Stimulated activated effector memory CD8-positive, alpha-beta T cell treated with anti-CD3 and anti-CD28 coated beads, Interleukin-12 subunit alpha, Interleukin-12 subunit beta, amount 100 ng/mL, for 72 hours (primary cell): ENCODE measurements around the gene ARHGEF3.
"Not testable (repeated sequence)": the region's sequence is repeated elsewhere in the genome, so short reads cannot be mapped to it uniquely, and the experiment has no call there.

Experiments
- ATAC-seq: fragments of 150-1000 bp; cut with Tn5 transposase; 2 replicates; pipeline ENCODE4 v1.10.0; 2021
- DNase-seq, 2 donors: peaks; one replicate each; pipeline ENCODE4 v3.0.0; 2021 to 2022; ENCODE audit warnings: low spot score in 2 of 2
- H3K27ac Mint-ChIP-seq: one replicate; pipeline ENCODE4 v1.8.0; 2022; ENCODE audit warnings: mild to moderate bottlenecking, mixed read lengths
- H3K36me3 Mint-ChIP-seq: one replicate; pipeline ENCODE4 v1.8.0; 2022; ENCODE audit warnings: mild to moderate bottlenecking, mixed read lengths
- H3K4me1 Mint-ChIP-seq: one replicate; pipeline ENCODE4 v1.8.0; 2022; ENCODE audit warnings: mixed read lengths
- H3K4me3 Mint-ChIP-seq: one replicate; pipeline ENCODE4 v1.8.0; 2022; ENCODE audit warnings: mild to moderate bottlenecking, mixed read lengths
- H3K9me3 Mint-ChIP-seq: one replicate; pipeline ENCODE4 v1.8.0; 2022; ENCODE audit warnings: mixed read lengths

ARHGEF3 gene

GRCh38 chr3:56758042-56758441 lies 43.7 kb downstream of the ARHGEF3 start:
- peak overlapping the region; percentile 51 for H3K4me3 Mint-ChIP-seq
- not testable (repeated sequence) for H3K9me3 Mint-ChIP-seq, ATAC-seq, H3K27ac Mint-ChIP-seq, DNase-seq
- H3K36me3 Mint-ChIP-seq, result peaks cover 17% of the 10 kb centered on the region
- H3K4me1 Mint-ChIP-seq, result peaks cover 77% of the 10 kb centered on the region

DNA sequence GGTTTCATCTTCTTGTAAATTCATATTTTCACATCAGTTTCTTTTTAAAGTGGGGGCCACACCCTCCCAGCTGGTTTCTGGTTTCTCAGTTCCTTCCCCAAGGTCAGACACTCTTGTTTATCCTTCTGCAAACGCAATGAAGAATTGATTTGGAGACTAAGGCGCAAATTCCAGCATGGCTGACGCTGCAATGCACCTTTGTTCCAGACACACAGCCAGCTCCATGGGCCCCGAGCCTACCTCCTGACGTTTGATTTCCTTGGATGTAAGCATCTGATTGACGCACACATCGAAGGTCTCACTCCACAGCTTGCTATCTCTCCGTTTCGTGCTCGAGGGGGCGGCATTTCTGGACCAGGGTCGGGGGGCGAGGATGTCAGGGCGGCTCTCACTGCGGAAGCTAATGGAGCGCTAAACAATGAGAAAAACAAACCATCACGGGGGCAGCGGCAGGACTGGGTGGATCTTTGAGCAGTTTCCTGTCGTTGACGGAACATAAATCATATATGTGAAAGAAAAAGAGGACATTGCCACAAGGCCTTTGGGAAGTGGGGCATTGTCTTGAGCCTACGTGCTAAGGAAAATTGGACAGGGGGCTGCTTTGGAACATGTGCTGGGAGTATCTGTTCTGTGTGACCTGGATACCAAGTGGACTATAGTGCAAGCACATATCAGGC lies 46.9 kb downstream of the ARHGEF3 start:
- DNase-seq, result no peak
- peaks cover 73% of the 10 kb centered on the region for H3K4me1 Mint-ChIP-seq
- peak overlapping the region; percentile 80 for H3K4me3 Mint-ChIP-seq
- peak overlapping the region; percentile 62 for H3K27ac Mint-ChIP-seq
- H3K36me3 Mint-ChIP-seq, result peaks cover 48% of the 10 kb centered on the region
- no peaks in the 10 kb centered on the region for H3K9me3 Mint-ChIP-seq
- ATAC-seq, result no peak

DNA sequence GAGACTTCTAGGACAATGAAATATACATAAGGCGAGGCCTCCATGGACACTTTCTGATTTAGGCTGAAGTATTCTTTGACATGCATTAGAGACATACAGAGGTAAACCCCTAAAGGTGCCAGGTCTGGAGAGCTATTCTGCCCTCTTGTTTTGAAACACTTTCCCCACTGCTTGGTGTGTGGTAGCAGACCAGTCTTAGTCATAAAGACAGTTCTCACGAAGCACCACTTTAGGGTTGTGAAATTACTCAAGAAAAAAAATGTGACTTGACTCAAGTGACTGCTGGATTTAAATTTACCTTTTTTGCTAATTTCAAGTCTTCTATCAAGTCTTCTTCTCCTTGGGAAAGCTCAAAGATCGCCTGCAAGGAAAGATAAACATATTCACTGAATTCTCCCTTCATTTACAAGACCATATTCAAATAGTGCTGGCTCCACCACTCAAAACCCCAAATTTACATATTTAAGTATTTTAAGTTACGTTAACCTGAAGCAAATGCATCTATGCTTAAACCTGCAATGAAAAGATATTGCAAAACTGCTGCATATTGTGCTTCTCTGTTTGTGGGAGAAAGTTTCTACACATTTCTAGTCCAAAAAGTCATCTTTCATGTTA lies 48.4 kb downstream of the ARHGEF3 start:
- Mint-ChIP-seq H3K4me1 (peaks cover 58% of the 10 kb centered on the region), H3K36me3 (peaks cover 57% of the 10 kb centered on the region), H3K4me3 (peak overlapping the region; percentile 80), H3K27ac (no peak overlapping the region), H3K9me3 (no peaks in the 10 kb centered on the region)
- ATAC-seq, result peak; percentile 100
- peak; percentile 38 to 73 for DNase-seq

- Mint-ChIP-seq H3K4me3 (no peak overlapping the region), H3K27ac (no peak overlapping the region), H3K4me1 (peaks cover 47% of the 10 kb centered on the region), H3K9me3 (no peaks in the 10 kb centered on the region), H3K36me3 (peaks cover 64% of the 10 kb centered on the region)
- ATAC-seq (no peak), DNase-seq (no peak)
Observed at GRCh38 chr3:56751056-56751707, 50.6 kb downstream of the ARHGEF3 start.

GRCh38 chr3:56748663-56749231 lies 53.0 kb downstream of the ARHGEF3 start:
- ATAC-seq (no peak), DNase-seq (no peak)
- Mint-ChIP-seq H3K4me3 (no peak overlapping the region), H3K36me3 (peaks cover 80% of the 10 kb centered on the region), H3K4me1 (peaks cover 31% of the 10 kb centered on the region), H3K9me3 (no peaks in the 10 kb centered on the region), H3K27ac (no peak overlapping the region)

GRCh38 chr3:56747150-56747549 lies 54.6 kb downstream of the ARHGEF3 start:
- Mint-ChIP-seq H3K36me3 (peaks cover 83% of the 10 kb centered on the region), H3K27ac (no peak overlapping the region), H3K4me3 (no peak overlapping the region), H3K9me3 (no peaks in the 10 kb centered on the region), H3K4me1 (peaks cover 24% of the 10 kb centered on the region)
- no peak for ATAC-seq
- no peak for DNase-seq

- DNase-seq, result no peak
- Mint-ChIP-seq H3K9me3 (no peaks in the 10 kb centered on the region), H3K4me1 (peaks cover 16% of the 10 kb centered on the region), H3K4me3 (no peak overlapping the region), H3K27ac (peak overlapping the region; percentile 32), H3K36me3 (peaks cover 69% of the 10 kb centered on the region)
- no peak for ATAC-seq
Observed at GRCh38 chr3:56744016-56744415, 57.7 kb downstream of the ARHGEF3 start.

DNA sequence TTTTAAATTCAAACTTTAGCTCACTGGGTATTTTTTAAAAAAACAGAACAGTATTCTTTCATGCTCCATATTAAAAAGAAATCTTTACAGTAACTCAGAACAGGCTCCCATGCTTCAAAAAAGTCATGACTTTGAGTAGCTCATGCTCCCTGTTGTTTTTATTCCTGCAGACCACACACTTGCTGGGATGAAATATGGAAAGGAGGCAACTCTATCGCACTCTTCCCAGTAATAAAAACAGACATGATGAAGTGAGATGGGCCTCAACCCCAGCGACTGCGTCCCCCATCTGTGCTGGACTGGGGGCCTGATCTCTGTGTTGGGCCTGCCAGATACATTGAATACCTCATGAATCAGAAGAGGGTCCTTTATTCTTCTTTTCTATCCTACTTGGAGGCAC lies 58.9 kb downstream of the ARHGEF3 start:
- peaks cover 16% of the 10 kb centered on the region for H3K4me1 Mint-ChIP-seq
- no peak overlapping the region for H3K4me3 Mint-ChIP-seq
- ATAC-seq (no peak), DNase-seq (no peak)
- H3K27ac Mint-ChIP-seq, result peak overlapping the region; percentile 32
- H3K9me3 Mint-ChIP-seq, result no peaks in the 10 kb centered on the region
- H3K36me3 Mint-ChIP-seq, result peaks cover 67% of the 10 kb centered on the region

- Mint-ChIP-seq H3K27ac (no peak overlapping the region), H3K36me3 (peaks cover 78% of the 10 kb centered on the region), H3K4me1 (peaks cover 35% of the 10 kb centered on the region), H3K9me3 (no peaks in the 10 kb centered on the region), H3K4me3 (no peak overlapping the region)
- ATAC-seq (no peak), DNase-seq (no peak)
Observed at GRCh38 chr3:56739036-56739435, 62.7 kb downstream of the ARHGEF3 start.

- ATAC-seq (no peak), DNase-seq (no peak)
- H3K9me3 Mint-ChIP-seq, result no peaks in the 10 kb centered on the region
- no peak overlapping the region for H3K27ac Mint-ChIP-seq
- peaks cover 77% of the 10 kb centered on the region for H3K36me3 Mint-ChIP-seq
- H3K4me3 Mint-ChIP-seq, result no peak overlapping the region
- peaks cover 35% of the 10 kb centered on the region for H3K4me1 Mint-ChIP-seq
Observed at GRCh38 chr3:56737006-56737405, 64.7 kb downstream of the ARHGEF3 start.

GRCh38 chr3:56732109-56732508 lies 69.6 kb downstream of the ARHGEF3 start:
- H3K9me3 Mint-ChIP-seq, result no peaks in the 10 kb centered on the region
- peak overlapping the region; percentile 42 for H3K4me3 Mint-ChIP-seq
- H3K36me3 Mint-ChIP-seq, result peaks cover 97% of the 10 kb centered on the region
- DNase-seq (peak in 1 of 2 donors; percentile 61), ATAC-seq (peak; percentile 67)
- peak overlapping the region; percentile 77 for H3K27ac Mint-ChIP-seq
- H3K4me1 Mint-ChIP-seq, result peaks cover 50% of the 10 kb centered on the region

DNA sequence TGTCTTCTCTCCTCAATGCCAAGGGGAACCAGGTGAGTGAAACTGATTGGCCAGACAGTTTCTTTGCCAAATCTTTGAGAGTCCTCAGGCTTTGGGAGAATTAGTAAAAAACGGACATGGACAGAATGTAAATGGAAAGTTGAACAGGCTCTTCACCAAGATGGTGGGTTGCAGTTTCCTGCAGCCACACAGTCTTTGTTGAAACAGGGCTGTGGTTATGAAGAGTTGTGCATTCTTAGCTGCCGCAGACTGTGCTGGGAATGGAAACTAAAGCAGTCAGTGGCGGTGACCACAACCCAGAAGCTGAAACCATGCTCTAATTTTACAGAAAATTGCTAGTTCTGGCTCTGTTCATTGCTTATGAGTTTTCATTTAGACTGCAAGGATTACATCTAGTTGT lies 76.6 kb downstream of the ARHGEF3 start:
- DNase-seq, result peak; percentile 26 to 79
- Mint-ChIP-seq H3K36me3 (peaks cover 58% of the 10 kb centered on the region), H3K4me3 (peak overlapping the region; percentile 61), H3K4me1 (peaks cover 55% of the 10 kb centered on the region), H3K9me3 (no peaks in the 10 kb centered on the region), H3K27ac (peak overlapping the region; percentile 7)
- peak; percentile 99 for ATAC-seq

GRCh38 chr3:56724676-56725075 lies 77.1 kb downstream of the ARHGEF3 start:
- Mint-ChIP-seq H3K27ac (peak overlapping the region; percentile 7), H3K36me3 (peaks cover 53% of the 10 kb centered on the region), H3K4me1 (peaks cover 60% of the 10 kb centered on the region), H3K4me3 (peak overlapping the region; percentile 61), H3K9me3 (no peaks in the 10 kb centered on the region)
- DNase-seq, result no peak
- ATAC-seq, result peak; percentile 66

GRCh38 chr3:56720849-56721248 lies 80.9 kb downstream of the ARHGEF3 start:
- H3K4me3 Mint-ChIP-seq, result no peak overlapping the region
- H3K4me1 Mint-ChIP-seq, result peaks cover 53% of the 10 kb centered on the region
- ATAC-seq (no peak), DNase-seq (no peak)
- H3K9me3 Mint-ChIP-seq, result no peaks in the 10 kb centered on the region
- peak overlapping the region; percentile 68 for H3K27ac Mint-ChIP-seq
- peaks cover 18% of the 10 kb centered on the region for H3K36me3 Mint-ChIP-seq

GRCh38 chr3:56718809-56719208 lies 82.9 kb downstream of the ARHGEF3 start:
- H3K27ac Mint-ChIP-seq, H3K4me3 Mint-ChIP-seq, H3K9me3 Mint-ChIP-seq, DNase-seq, H3K36me3 Mint-ChIP-seq, ATAC-seq: not testable (repeated sequence)
- peaks cover 38% of the 10 kb centered on the region for H3K4me1 Mint-ChIP-seq
